Spleen (tissue), 11 donors: Measurements from ENCODE around the gene NFATC2. TPM values are rescaled to one million over a fixed set of nuclear protein-coding genes. Genes with fewer than 3 reads are reported as not detected.

ENCODE experiments used
- DNase-seq: peaks from one replicate; pipeline ENCODE4 v3.0.0-alpha.2; 2020
- H3K27ac ChIP-seq, 8 donors: fragments of 200-600 bp; sonication (generic) in 7 of 8; 1 replicate in 4 of 8; 2 replicates in 4 of 8; pipeline versions ENCODE4 v1.5.0 to v1.8.0; 2016 to 2021; ENCODE audit warnings: inconsistent platforms in 4 of 8, mild to moderate bottlenecking in 4 of 8, moderate library complexity in 1 of 8
- H3K27me3 ChIP-seq, 7 donors: fragments of 200-600 bp; sonication (generic) in 6 of 7; replicated peaks in 1 of 7; 1 replicate in 4 of 7; 2 replicates in 3 of 7; pipeline versions ENCODE4 v1.5.0 to v1.8.0; 2016 to 2021; ENCODE audit warnings: inconsistent platforms in 3 of 7, mild to moderate bottlenecking in 1 of 7
- H3K36me3 ChIP-seq, 6 donors: fragments of 200-600 bp; sonication (generic) in 5 of 6; 1 replicate in 4 of 6; 2 replicates in 2 of 6; pipeline versions ENCODE4 v1.5.0 to v1.8.0; 2016 to 2021; ENCODE audit warnings: inconsistent platforms in 2 of 6
- H3K4me1 ChIP-seq, 6 donors: fragments of 200-600 bp; sonication (generic) in 5 of 6; 1 replicate in 3 of 6; 2 replicates in 3 of 6; pipeline versions ENCODE4 v1.5.0 to v1.8.0; 2016 to 2021; ENCODE audit warnings: inconsistent platforms in 3 of 6
- H3K4me3 ChIP-seq, 8 donors: fragments of 200-600 bp; sonication (generic) in 7 of 8; 1 replicate in 4 of 8; 2 replicates in 4 of 8; pipeline versions ENCODE4 v1.5.0 to v1.8.0; 2016 to 2021; ENCODE audit warnings: inconsistent platforms in 4 of 8, mild to moderate bottlenecking in 4 of 8, moderate library complexity in 2 of 8
- H3K9me3 ChIP-seq, 8 donors: fragments of 200-600 bp; sonication (generic) in 7 of 8; 1 replicate in 4 of 8; 2 replicates in 4 of 8; pipeline versions ENCODE4 v1.5.0 to v1.8.0; 2016 to 2021; ENCODE audit warnings: inconsistent platforms in 4 of 8
- CTCF ChIP-seq, 11 experiments: fragments of 200-600 bp in 7 of 11; fragments of 450-650 bp in 4 of 11; sonication (generic) in 4 of 11; IDR thresholded peaks in 8 of 11; conservative IDR thresholded peaks in 3 of 11; 1 replicate in 7 of 11; 2 replicates in 4 of 11; pipeline versions ENCODE4 v1.4.0 to v1.8.0; 2016 to 2021; ENCODE audit warnings: antibody characterized with exemption in 11 of 11, inconsistent platforms in 4 of 11, mild to moderate bottlenecking in 1 of 11
- POLR2A ChIP-seq, 3 donors: fragments of 450-650 bp; IDR thresholded peaks; one replicate each; pipeline ENCODE4 v1.5.1; 2017; ENCODE audit warnings: antibody characterized with exemption in 3 of 3, mild to moderate bottlenecking in 1 of 3
- POLR2AphosphoS5 ChIP-seq, 3 donors: sonication (generic); formaldehyde crosslinking; IDR thresholded peaks; one replicate each; pipeline ENCODE4 v1.5.1; 2017; ENCODE audit warnings: antibody characterized with exemption in 3 of 3
- WGBS, 5 donors: extraction: QIAGEN DNeasy Blood & Tissue Kit in 3 of 5; methylation state at CpG; one replicate each; pipeline versions ENCODE4 v1.1.5 to v1.1.7; 2013 to 2018; 5-methylcytosine and 5-hydroxymethylcytosine counted together
- intact Hi-C: fragments of 100-400 bp; cut with DNase I; formaldehyde crosslinking; loops from one replicate; pipeline ENCODE4 v1.15.0; 2023; ENCODE audit warnings: low total_unique reads
- polyA plus RNA-seq, 3 donors: library from polyadenylated mRNA; stranded (reverse); fragments of 200-250 nt; gene quantifications; one replicate each; pipeline ENCODE4 v1.2.1, GENCODE V29; 2013
- total RNA-seq, 7 donors: library from RNA; depleted of rRNA in 3 of 7; stranded (reverse); fragments of >200 nt in 3 of 7; fragmentation: NEBNext Ultra II Directional in 4 of 7; extraction: Animal tissue kit (Norgen Biotek cat#: 25700) in 4 of 7; gene quantifications; one replicate each; pipeline versions ENCODE4 v1.1.0 to v1.2.1, GENCODE V29; 2016 to 2021
- donor health status: healthy with polysubstance abuse.
- donor health status: DM: no; HTN: no; CAD: no; lungs with moderate emphysema.
- donor health status: DM: no; HTN: no; CAD: no.
- donor health status: Bipolar disorder and iron deficiency.
- donor health status: healthy.
- donor health status: DM: no; HTN: no; CAD: no.
- donor health status: DM: yes; HTN: yes; CAD: no.

Gene NFATC2
- total and polyA plus RNA-seq, 10 donors = 6.5 to 42.9 (median 34.5) TPM

DNA sequence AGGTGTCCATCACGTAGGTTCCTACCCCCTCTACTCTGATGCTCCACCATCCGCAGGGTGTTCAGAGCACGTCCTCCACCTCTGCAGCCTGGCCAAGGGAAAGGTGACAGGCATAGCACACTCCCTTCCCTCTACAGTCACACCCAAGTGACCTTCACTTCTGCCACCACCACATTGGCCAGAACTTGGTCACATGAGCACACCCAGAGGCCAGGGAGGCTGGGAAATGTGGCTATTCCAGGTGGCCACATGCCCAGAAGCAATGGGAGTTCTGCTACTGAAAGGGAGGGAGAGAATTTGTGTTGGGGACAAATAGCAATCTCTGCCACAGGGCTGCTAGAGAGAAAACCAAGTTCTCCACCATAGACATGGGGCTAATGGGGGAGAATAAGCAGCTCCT lies 180.3 kb downstream of the NFATC2 start:
- Histone ChIP-seq H3K36me3 (no peaks in the 10 kb centered on the region), H3K4me3 (no peak overlapping the region), H3K27ac (no peak overlapping the region), H3K27me3 (no peaks in the 10 kb centered on the region), H3K9me3 (peaks cover 0 to 20% (median 15%) of the 10 kb centered on the region in 8 donors), H3K4me1 (no peaks in the 10 kb centered on the region)
- intact Hi-C loops = no loop called here
- 82 to 97% (median 87%) methylated on average over 3 of the region's 3 CpGs for WGBS, 5 donors
- TF ChIP-seq POLR2A (IDR thresholded peaks at IDR 0.05) = no peak
- TF ChIP-seq POLR2AphosphoS5 (IDR thresholded peaks at IDR 0.05) = no peak
- TF ChIP-seq CTCF (IDR thresholded peaks at IDR 0.05 in 8 of 11, conservative IDR thresholded peaks at IDR 0.05 in 3 of 11) = no peak
- peak; percentile 27 for DNase-seq

DNA sequence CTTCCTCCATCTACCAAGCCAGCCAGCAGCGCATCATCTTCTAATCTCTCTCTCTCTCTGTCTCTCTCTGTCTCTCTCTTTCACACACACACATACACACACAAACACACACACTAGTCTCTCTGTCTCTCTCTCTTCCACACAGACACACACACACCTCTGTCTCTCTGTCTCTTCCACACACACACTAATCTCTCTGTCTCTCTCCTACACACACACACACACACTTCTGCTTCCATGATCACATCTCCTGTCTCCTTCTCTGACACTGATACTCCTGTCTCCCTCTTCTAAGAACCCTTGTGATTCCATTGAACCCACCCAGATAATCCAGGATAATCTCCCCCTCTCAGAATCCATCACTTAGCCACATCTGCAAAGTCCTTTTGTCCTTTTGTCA lies 181.3 kb downstream of the NFATC2 start:
- no peak overlapping the region for H3K4me3 ChIP-seq
- H3K9me3 ChIP-seq = peaks cover 0 to 20% (median 15%) of the 10 kb centered on the region in 8 donors
- no peaks in the 10 kb centered on the region for H3K4me1 ChIP-seq
- H3K27me3 ChIP-seq = no peaks in the 10 kb centered on the region
- WGBS, 5 donors = 93 to 97% (median 96%) methylated on average over 1 of the region's 1 CpG
- H3K27ac ChIP-seq = no peak overlapping the region
- TF ChIP-seq CTCF (IDR thresholded peaks at IDR 0.05 in 8 of 11, conservative IDR thresholded peaks at IDR 0.05 in 3 of 11) = no peak
- TF ChIP-seq POLR2A (IDR thresholded peaks at IDR 0.05) = no peak
- no peak for TF ChIP-seq POLR2AphosphoS5 (IDR thresholded peaks at IDR 0.05)
- DNase-seq = no peak
- no peaks in the 10 kb centered on the region for H3K36me3 ChIP-seq
- intact Hi-C loops = no loop called here

DNA sequence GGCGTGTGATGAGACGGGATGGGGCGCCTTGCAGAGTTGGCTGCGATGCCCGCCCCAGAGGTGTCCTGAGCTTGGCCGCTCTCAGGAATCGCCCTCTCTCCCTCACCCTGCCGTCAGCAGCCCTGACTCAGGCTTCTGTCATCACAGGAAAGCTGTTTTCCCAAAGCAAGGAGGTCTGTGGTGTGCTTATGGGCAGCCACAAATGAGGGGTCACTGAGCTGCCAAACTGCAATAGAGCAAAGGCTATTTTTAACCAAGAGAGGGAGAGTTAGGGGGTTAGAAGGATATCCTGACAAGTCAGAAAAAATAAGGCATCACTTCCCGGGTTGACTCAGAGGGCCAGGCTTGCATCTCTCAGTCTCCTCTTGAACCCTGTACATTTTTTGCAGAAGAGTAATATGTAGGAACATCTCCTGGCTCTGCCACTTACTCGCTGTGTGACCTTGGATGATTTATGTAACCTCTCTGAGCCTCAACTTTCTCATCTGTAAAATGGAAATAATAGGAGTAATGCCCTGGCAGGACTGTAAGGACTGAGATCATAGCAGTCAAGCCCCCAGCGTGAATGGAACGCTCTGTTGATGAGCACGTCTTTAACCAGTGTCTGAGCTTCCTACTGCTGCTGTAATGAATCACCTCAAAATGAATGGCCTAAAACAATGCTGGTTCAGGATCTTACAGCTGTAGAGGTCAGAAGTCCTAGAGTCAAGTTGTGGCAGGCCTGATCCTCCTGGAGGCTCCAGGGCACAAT lies 181.9 kb downstream of the NFATC2 start:
- intact Hi-C loops = no loop called here
- TF ChIP-seq POLR2A (IDR thresholded peaks at IDR 0.05) (no peak), CTCF (IDR thresholded peaks at IDR 0.05 in 8 of 11, conservative IDR thresholded peaks at IDR 0.05 in 3 of 11) (no peak), POLR2AphosphoS5 (IDR thresholded peaks at IDR 0.05) (no peak)
- Histone ChIP-seq H3K9me3 (peaks cover 0 to 20% (median 15%) of the 10 kb centered on the region in 8 donors), H3K4me1 (peaks cover 0 to under 1% (median 0%) of the 10 kb centered on the region in 6 donors), H3K36me3 (no peaks in the 10 kb centered on the region), H3K27me3 (no peaks in the 10 kb centered on the region), H3K27ac (no peak overlapping the region), H3K4me3 (no peak overlapping the region)
- WGBS, 5 donors = 57 to 79% (median 77%) methylated on average over 8 to 13 of the region's 13 CpGs
- peak; percentile 41 for DNase-seq

- Histone ChIP-seq H3K36me3 (no peaks in the 10 kb centered on the region), H3K27me3 (no peaks in the 10 kb centered on the region), H3K4me1 (peaks cover 0 to 6% (median 1%) of the 10 kb centered on the region in 6 donors), H3K27ac (no peak overlapping the region), H3K4me3 (no peak overlapping the region), H3K9me3 (peaks cover 0 to 20% (median 15%) of the 10 kb centered on the region in 8 donors)
- intact Hi-C loops = no loop called here
- no peak for DNase-seq
- TF ChIP-seq POLR2A (IDR thresholded peaks at IDR 0.05) (no peak), POLR2AphosphoS5 (IDR thresholded peaks at IDR 0.05) (no peak), CTCF (IDR thresholded peaks at IDR 0.05 in 8 of 11, conservative IDR thresholded peaks at IDR 0.05 in 3 of 11) (no peak)
- WGBS, 5 donors = 76 to 92% (median 89%) methylated on average over 1 of the region's 1 CpG
Observed at GRCh38 chr20:51359947-51360346, 182.6 kb downstream of the NFATC2 start.
